GM13976 (cell line): ENCODE data around the gene NAB2.

Source experiments
- DNase-seq: peaks from one replicate; pipeline ENCODE4 v3.0.0; 2012; ENCODE audit warnings: low spot score
- in situ Hi-C: fragments of 300-500 bp; cut with MboI; formaldehyde crosslinking; loops from one replicate; pipeline ENCODE4 v1.12.0; 2022; ENCODE audit warnings: low sequenced_read_pairs, mixed read lengths, inconsistent platforms; ENCODE audit not compliant: unreplicated experiment
- TF ChIP-seq, protein P1 (sequence below): IDR thresholded peaks from 2 replicates; pipeline ENCODE4 v1.5.1; 2012; ENCODE audit warnings: borderline replicate concordance, mild to moderate bottlenecking; ENCODE audit not compliant: insufficient read depth; ENCODE audit errors: extremely low read depth, missing control alignments, control extremely low read depth

NAB2 gene

GRCh38 chr12:57094208-57095160, 5.6 kb downstream of the NAB2 start:
- TF ChIP-seq, protein P1, sequence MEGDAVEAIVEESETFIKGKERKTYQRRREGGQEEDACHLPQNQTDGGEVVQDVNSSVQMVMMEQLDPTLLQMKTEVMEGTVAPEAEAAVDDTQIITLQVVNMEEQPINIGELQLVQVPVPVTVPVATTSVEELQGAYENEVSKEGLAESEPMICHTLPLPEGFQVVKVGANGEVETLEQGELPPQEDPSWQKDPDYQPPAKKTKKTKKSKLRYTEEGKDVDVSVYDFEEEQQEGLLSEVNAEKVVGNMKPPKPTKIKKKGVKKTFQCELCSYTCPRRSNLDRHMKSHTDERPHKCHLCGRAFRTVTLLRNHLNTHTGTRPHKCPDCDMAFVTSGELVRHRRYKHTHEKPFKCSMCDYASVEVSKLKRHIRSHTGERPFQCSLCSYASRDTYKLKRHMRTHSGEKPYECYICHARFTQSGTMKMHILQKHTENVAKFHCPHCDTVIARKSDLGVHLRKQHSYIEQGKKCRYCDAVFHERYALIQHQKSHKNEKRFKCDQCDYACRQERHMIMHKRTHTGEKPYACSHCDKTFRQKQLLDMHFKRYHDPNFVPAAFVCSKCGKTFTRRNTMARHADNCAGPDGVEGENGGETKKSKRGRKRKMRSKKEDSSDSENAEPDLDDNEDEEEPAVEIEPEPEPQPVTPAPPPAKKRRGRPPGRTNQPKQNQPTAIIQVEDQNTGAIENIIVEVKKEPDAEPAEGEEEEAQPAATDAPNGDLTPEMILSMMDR = no peak
- in situ Hi-C loops = no loop called here
- DNase-seq = peak; percentile 51

GRCh38 chr12:57095440-57095839, 6.5 kb downstream of the NAB2 start:
- TF ChIP-seq, protein P1 = no peak
- DNase-seq = peak; percentile 15
- in situ Hi-C loops = no loop called here

GRCh38 chr12:57096099-57096572, 7.2 kb downstream of the NAB2 start:
- peak; percentile 19 for DNase-seq
- TF ChIP-seq, protein P1 = no peak

GRCh38 chr12:57096748-57097553, 8.0 kb downstream of the NAB2 start:
- peak; percentile 15 for DNase-seq
- in situ Hi-C loops = no loop called here
- TF ChIP-seq, protein P1 = no peak

More at GRCh38 chr12:57096099-57096572, 7.2 kb downstream of the NAB2 start:
- in situ Hi-C loops = no loop called here

DNA sequence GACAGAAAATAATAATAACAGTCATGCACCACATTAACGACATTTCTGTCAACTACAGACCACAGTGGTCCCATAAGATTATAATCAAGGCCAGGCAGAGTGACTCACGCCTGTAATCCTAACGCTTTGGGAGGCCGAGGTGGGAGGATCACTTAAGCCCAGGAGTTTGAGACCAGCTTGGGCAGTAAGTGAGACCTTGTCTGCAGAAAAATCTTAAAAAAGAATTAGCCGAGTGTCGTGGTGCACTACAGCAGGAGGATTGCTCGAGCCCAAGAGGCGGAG, 8.6 kb downstream of the NAB2 start:
- in situ Hi-C loops = no loop called here
- TF ChIP-seq, protein P1 = no peak
- DNase-seq = no peak

GRCh38 chr12:57098546-57098945, 9.6 kb downstream of the NAB2 start:
- TF ChIP-seq, protein P1 = no peak

More at GRCh38 chr12:57098546-57098945, 9.6 kb downstream of the NAB2 start:
- no peak for DNase-seq
- in situ Hi-C loops = no loop called here
